HG02642 (cell line): Measurements from ENCODE around the gene CAPN10.

Source experiments
- ATAC-seq: cut with Tn5 transposase; IDR thresholded peaks from one replicate; pipeline ENCODE4 v1.9.1; 2021; ENCODE audit warnings: mild to moderate bottlenecking; ENCODE audit not compliant: unreplicated experiment, poor library complexity

The CAPN10 gene

DNA sequence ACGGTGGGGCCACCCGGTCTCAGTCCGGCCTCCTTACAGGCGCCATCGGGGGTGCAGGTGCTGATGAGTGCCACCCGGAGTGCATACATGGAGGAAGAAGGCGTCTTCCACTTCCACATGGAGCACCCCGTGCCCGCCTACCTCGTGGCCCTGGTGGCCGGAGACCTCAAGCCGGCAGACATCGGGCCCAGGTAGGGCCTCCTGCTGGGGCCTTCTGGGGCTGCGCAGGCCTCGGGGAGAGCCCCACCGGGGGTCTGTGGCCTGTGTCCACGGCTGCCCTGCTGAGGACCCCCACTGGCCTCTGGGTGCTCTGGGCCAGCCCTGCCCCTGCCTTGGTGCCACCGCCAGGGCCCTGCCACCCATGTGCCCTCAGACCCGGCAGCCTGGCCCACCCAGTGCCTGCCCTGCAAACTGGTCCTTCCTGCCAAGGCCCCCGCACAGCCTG, 13.4 kb upstream of the CAPN10 start:
- no peak for ATAC-seq

DNA sequence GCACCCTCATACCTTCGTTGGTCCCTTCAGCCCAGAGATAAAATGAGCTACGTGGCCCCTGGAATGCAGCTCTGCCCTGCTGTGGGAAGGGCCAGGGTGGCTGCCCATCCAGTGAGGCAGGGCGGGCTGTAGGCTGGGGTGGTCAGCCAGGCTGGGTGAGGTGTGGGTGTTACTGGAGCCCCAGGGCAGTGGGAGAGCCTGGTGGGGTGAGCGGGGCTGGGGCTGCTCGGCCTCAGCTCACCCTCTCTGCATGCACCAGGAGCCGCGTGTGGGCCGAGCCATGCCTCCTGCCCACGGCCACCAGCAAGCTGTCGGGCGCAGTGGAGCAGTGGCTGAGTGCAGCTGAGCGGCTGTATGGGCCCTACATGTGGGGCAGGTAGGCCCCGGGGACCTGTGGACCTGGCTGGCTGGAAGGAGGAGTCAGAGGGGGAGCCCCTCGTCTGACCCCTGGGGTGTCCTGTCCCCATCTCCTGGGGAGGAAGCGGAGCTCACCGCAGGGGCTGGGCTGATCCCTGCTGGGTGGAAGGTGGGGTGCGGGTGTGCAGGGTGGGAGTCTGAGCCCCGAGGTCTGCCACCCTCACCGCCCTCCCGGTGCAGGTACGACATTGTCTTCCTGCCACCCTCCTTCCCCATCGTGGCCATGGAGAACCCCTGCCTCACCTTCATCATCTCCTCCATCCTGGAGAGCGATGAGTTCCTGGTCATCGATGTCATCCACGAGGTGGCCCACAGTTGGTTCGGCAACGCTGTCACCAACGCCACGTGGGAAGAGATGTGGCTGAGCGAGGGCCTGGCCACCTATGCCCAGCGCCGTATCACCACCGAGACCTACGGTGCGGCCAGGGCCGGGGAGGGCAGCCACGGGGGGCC, 12.8 kb upstream of the CAPN10 start:
- no peak for ATAC-seq

DNA sequence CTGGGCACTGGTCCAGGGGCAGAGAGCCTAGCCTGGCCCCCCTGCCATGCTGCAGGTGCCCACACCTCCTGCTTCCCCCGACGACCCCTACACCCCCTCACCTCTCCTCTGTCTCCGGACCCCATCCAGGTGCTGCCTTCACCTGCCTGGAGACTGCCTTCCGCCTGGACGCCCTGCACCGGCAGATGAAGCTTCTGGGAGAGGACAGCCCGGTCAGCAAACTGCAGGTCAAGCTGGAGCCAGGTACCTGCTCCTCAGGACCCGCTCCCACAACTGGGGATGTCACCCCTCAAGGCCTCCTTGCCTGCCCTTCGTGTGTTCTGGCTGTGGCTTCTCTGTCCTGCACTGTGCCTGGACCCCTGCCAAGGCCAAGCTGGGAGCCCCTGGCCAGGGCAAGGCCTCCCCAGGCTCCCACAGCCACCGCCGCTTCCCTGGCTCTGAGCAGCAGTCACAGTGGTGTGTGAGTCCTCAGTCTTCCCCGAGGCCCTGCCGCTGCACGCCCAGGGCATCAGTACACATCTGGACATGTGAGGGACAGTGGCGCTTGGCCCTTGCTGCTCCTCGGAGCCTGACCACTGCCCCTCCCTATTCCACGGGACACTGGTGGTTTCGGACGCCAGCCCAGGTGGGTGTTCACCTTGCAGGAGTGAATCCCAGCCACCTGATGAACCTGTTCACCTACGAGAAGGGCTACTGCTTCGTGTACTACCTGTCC, 12.0 kb upstream of the CAPN10 start:
- ATAC-seq = no peak

DNA sequence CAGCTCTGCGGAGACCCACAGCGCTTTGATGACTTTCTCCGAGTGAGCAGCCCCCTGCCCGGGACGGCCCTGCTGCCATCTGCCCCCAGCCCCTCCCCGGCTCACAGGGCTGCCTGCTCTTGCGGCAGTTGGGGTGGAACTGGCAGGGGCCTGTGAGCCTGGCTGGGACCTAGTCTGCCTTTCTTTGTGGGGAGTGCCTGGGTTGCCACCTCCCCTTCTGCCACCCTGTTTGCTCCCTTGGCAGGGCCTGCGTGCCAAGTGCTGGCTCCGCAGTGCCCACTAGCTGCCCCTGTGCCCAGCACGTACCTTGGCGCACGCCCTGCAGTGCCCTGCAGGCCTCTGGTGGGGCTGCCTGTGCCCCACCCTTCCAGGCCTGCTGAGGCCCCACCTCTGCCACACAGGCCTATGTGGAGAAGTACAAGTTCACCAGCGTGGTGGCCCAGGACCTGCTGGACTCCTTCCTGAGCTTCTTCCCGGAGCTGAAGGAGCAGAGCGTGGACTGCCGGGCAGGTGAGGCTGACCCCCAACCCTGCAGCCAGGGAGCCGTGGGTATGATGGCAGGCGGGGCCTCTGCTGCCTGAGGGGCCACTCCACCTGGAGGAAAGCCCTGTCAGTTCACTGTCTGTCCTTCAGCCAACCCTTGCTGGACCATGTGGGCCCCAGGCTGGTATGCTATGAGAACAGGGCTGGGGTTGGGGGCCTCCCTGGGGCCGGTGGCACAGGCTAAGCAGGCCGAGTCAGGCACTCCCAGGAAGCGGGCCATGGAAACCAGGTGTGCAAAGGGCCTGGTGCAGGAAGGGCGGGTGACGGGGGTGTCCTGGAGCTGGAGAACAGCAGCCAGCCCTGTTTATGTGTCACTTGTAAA, 11.2 kb upstream of the CAPN10 start:
- no peak for ATAC-seq

DNA sequence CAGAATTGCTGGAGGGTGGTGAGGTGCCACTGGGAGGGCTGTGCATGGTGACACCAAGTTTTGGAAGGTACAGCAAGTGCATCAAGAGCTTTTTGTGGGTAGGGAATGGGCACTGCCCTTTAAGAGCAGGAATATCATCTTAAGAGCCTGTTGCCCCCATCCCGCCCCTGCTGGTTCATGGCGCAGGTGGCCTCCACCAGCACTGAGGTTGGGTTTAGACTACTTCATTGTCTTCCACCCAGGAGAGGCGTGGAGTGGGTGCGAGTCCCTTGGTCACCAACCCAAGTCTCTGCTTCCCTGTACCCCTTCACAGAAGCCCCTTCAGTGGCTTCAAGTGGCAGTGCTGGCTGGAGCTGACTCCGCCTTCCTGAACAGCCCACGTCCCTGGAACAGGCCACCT, 10.5 kb upstream of the CAPN10 start:
- no peak for ATAC-seq

DNA sequence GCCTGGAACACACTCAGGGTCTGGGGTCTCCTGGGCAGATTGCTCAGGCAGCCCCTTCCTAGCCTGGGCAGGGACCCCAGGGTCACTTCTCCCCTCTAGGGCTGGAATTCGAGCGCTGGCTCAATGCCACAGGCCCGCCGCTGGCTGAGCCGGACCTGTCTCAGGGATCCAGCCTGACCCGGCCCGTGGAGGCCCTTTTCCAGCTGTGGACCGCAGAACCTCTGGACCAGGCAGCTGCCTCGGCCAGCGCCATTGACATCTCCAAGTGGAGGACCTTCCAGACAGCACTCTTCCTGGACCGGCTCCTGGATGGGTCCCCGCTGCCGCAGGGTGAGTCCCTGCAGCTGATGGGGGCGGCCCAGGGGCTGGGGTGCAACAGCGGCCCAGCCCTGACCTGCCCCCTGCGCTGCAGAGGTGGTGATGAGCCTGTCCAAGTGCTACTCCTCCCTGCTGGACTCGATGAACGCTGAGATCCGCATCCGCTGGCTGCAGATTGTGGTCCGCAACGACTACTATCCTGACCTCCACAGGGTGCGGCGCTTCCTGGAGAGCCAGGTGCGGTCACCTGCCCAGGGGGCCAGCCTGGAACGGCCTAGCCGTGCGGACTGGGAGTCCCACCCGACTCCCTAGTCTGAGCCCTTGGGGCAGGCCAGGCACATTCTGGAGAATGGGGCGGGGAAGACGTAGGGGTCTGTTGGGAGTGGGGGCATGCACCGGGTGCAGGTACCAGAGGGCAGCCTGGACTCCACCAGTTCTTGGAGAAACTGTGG, 9.9 kb upstream of the CAPN10 start:
- no peak for ATAC-seq

DNA sequence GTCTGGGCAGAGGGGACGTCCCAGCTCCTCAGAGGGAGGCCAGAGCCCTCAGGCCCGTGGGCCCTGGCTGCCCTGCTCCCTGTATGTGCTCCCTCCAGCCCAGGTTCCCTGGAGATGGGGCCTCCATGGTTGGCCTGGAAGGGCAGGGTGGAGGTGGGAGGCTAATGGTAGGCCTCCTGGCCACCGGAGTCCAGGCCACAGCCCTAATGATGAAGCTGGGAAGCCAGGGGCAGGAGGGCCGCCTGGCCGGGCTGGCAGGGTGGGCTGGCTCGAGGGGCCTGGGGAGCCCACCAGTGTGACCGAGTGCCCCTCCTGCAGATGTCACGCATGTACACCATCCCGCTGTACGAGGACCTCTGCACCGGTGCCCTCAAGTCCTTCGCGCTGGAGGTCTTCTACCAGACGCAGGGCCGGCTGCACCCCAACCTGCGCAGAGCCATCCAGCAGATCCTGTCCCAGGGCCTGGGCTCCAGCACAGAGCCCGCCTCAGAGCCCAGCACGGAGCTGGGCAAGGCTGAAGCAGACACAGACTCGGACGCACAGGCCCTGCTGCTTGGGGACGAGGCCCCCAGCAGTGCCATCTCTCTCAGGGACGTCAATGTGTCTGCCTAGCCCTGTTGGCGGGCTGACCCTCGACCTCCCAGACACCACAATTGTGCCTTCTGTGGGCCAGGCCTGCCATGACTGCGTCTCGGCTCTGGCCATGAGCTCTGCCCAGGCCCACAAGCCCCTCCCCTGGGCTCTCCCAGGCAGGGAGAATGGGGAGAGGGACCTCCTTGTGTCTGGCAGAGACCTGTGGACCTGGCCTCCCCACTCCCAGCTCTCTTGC, 9.0 kb upstream of the CAPN10 start:
- no peak for ATAC-seq

DNA sequence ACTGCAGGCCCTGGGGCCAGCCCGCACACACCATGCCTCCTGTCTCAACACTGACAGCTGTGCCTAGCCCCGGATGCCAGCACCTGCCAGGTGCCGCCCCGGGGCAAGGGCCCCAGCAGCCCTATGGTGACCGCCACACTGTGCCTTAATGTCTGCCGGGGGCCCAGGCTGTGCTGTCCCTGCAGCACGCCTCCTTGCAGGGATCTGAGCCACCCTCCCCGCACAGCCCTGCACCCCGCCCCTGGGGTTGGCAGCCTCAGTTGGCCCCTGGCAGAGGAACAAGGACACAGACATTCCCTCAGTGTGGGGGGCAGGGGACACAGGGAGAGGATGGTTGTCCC, 8.5 kb upstream of the CAPN10 start:
- no peak for ATAC-seq

DNA sequence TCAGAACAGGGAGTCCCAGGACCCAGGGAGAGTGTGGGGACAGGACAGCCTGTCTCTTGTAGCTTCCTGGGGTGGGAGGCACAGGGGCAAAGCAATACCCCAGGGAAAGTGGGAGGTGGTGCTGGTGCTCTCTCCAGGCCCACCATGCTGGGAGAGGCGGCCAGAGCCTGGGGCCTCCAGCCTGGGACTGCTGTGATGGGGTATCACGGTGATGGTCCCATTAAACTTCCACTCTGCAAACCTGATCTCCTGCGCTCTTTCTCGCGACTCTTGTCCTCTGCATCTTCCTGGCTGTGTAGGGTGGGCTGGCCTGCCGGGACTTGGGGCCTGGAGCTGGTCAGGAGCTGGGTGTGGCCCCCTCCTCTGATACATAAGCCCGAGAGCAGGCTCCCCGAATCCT, 8.0 kb upstream of the CAPN10 start:
- no peak for ATAC-seq

DNA sequence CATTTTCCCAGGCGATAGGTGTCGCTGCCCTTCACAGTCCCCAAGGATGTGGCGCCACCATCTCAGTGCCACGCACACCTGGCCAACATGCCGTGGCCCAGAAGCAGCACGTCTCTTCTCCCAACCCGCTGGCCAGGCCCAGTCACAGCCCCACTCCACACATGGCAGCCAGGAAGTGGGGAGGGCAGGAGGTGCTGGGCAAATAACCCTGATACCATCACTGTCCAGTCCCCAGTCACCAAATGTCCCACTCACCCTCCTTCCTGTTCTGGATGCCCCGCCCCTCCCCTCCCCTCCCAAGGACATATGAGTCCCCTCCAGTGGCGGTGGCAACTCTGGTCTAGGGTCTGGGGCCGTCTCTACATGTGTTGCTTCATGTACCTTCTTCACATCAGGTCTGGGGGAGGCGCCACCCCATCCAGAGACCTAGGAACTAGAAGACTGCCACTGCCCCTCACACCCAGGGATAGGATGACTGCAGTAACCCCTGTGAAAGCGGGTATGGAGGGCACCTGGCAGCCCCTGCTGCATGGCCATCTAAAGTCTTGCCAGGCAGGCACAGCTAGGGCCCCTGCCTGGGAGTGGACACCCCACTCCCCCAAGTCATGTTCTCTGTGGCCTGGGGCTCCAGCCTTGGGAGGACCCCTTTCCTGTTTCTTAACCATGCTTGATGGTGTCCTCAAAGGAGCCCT, 7.3 kb upstream of the CAPN10 start:
- no peak for ATAC-seq

DNA sequence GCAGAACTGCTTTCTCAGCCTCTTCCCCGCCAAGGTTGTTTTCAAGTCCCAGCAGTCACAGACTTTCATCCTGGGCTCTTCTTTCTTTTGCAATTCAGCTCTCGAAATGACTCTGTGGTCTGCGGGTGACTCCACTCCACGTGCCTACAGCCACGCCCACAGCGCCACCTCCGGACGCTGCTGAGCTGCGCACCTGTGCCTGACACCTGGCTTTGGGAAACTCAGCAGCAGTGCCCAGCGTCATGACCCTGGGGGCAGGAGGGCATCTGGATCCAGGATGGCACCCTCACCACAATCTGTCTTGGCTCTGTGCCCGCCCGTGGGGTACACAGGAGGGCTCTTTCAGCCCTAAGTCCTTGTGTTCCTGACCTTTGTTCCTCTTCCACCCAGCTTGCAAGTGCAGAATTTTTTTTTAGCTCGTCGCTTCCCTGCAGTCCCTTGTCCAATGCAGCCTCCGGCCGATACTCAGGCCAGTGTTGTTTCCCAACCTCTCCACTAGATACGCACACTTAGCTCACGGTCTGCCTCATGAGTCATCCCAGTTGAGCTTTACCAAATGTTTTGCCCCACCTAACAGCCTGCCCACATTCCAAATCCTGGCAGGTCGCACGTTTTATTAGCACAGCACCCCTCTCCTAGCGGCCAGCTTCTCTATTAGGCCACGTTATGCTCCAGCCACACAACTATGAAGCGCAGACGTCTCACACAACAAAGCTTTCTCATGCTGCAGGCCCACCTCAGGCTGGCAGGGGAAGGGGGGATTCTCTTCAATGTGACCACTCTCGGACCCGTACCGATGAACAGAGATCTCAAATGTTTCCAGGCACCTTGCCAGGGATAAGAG, 6.5 kb upstream of the CAPN10 start:
- no peak for ATAC-seq

DNA sequence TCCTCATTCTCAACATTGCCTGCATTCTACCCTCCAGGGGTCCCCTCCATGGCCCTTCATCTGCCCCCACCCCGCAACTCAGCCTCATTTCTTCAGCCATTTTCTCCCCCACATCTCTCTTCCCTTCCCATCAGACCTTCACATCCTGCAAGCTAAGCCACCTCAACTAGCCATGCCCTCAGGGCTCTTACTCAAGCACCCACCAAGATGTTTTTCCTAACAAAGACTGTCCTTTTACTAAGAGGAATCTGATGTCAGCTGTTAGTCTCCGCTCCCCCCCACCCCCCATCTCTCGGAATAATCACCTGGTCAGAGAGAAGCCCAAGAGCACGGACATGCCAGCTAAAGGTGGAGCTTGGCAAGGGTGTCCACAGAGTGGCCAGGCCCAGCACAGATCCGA, 4.7 kb upstream of the CAPN10 start:
- no peak for ATAC-seq

DNA sequence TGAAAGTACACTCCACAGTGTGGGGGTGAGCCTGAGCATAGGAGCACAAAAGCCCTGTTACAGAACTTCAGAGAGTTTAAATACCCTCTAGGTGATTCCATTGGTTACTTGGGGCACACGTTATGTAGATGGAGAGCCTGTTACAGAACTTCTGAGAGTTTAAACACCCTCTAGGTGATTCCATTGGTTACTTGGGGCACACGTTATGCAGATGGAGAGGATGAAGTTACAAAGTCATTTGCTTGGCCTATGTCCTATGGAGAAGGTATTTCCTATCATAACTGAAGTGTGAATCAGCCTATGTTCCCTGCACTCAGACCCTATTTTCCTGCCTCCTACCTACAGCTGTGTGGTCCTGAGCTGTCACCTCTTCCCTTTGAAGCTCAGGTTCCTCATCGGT, 3.8 kb upstream of the CAPN10 start:
- no peak for ATAC-seq

DNA sequence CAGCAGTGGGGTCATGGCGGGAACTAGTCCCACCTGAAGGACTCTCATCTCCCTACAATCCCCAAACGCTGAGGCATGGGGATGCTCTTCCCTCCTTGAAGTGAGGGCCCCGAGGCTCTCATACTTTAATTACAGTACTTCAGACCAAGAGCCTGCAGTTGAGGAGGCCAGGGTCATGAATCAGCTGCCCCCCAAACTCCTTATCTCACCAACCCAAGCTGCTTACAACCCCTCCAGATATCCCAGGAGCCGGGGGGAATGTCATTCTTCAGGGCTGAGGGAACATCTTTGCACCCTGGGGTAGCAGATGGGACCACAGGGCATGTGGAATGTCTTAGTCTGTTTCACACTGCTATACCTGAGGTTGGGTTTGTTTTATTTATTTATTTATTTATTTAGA, 2.8 kb upstream of the CAPN10 start:
- ATAC-seq = no peak

DNA sequence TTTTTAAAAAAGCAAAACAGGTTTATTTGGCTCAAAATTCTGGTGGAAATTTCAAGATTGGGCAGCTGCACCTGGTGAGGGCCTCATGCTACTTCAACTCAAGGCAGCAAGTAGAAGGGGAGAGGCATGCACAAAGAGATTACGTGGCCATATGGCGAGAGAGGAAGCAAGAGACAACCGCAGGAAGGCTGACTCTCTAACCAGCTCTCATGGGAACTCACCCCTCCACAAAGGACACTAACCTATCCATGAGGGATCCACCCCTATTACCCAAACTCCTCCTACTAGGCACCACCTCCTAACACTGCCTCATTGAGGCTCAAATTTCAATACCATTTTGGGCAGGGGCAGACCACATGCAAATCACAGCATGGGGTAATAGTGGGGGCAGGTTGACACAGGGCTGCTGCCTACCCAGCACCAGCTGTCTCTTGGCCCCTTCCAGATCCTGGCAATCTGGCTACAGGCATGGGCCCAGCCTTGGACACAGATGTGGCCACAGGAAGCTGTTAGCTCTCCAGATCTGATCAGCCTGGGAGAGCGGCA, 2.0 kb upstream of the CAPN10 start:
- peak; percentile 60 for ATAC-seq

DNA sequence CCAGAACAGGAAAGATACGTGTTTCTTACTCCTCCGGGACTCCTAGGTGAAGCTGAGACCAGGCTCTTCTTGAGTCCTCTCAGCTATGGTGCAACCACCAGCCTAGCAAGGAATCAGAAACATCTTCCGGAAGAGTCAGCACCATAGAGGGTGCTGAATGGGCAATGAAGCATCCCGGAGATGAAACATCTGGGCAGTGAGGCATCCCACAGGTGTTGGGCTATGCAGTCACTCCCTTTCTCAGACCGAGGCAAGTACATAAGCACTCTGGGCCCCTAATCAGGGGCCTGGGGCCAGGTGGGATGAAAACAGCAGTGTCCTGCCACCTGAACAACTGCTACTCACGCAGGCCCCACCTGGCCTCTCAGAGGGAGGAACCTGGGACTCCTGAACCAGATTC, 1.4 kb upstream of the CAPN10 start:
- ATAC-seq = peak; percentile 25

DNA sequence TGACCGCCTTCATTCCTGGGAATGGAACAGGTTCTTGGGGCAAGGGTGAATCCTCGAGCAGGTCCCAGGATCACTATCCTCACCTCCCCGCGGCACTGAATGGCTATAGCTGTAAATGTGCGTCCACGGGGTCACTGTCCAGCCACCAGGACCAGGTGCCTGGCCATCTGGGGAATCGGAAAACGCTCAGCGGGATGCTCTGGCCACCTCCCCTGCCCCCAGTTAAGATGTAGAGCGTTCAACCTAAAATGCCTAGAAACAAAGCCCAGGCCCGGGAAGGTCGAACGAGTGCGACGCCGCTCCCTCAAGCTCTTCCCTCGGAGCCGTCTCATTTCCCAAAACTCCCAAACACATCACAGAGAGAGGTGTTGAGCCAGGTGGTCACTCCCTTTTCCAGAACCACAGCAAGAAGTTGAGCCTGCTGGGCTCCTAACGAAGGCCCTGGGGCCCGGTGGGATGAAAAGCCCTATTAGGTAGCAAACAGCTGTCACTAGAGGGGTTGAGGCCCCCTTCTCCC, 795 bp upstream of the CAPN10 start:
- ATAC-seq = no peak
